Fibroblast of the aortic adventitia (primary cell): ENCODE data around the gene TMTC1. TPM values are rescaled to one million over a fixed set of nuclear protein-coding genes. Genes with fewer than 3 reads are reported as not detected.

Source experiments
- DNase-seq: peaks from one replicate; pipeline ENCODE4 v3.0.0-alpha.2; 2010; ENCODE audit warnings: low read depth
- H3K4me3 ChIP-seq: 2 replicates; pipeline ENCODE4 v1.5.1; 2011; ENCODE audit warnings: low read depth, mild to moderate bottlenecking, control low read depth, low read length, moderate library complexity
- total RNA-seq: library from RNA; depleted of rRNA; stranded (reverse); fragments of >200 nt; gene quantifications from 2 replicates; pipeline ENCODE4 v1.2.3, GENCODE V29; 2012; ENCODE audit warnings: low replicate concordance
- TF ChIP-seq, protein P1 (sequence below): IDR thresholded peaks from 2 replicates; pipeline ENCODE4 v1.5.1; 2011; ENCODE audit warnings: mild to moderate bottlenecking, low read length, control low read depth, inconsistent platforms; ENCODE audit not compliant: insufficient read depth

Gene TMTC1
- total RNA-seq, 1 donor, result 54.9 TPM

DNA sequence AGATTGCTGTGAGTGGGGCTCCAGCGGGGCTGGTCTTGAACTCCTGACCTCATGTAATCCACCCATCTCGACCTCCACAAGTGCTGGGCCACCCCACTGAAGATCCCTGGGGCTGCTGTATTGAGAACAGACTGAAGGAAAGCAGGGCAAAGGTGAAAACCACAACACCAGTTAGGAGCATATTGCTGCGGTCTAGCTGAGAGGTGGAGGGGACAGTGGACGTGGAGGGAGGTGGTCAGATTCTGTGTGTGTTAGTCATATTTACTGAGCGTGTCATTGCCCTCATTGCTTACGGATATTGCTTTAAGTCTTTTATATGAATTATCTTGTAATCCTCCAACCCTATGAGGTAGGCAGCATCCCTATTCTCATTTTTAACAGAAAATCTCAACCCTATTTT, 217.3 kb downstream of the TMTC1 start:
- no peak overlapping the region for H3K4me3 ChIP-seq
- TF ChIP-seq, protein P1, sequence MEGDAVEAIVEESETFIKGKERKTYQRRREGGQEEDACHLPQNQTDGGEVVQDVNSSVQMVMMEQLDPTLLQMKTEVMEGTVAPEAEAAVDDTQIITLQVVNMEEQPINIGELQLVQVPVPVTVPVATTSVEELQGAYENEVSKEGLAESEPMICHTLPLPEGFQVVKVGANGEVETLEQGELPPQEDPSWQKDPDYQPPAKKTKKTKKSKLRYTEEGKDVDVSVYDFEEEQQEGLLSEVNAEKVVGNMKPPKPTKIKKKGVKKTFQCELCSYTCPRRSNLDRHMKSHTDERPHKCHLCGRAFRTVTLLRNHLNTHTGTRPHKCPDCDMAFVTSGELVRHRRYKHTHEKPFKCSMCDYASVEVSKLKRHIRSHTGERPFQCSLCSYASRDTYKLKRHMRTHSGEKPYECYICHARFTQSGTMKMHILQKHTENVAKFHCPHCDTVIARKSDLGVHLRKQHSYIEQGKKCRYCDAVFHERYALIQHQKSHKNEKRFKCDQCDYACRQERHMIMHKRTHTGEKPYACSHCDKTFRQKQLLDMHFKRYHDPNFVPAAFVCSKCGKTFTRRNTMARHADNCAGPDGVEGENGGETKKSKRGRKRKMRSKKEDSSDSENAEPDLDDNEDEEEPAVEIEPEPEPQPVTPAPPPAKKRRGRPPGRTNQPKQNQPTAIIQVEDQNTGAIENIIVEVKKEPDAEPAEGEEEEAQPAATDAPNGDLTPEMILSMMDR, result no peak
- no peak for DNase-seq

- no peak overlapping the region for H3K4me3 ChIP-seq
- TF ChIP-seq, protein P1, result no peak
- no peak for DNase-seq
Measured at GRCh38 chr12:29565727-29566126, 218.0 kb downstream of the TMTC1 start.

GRCh38 chr12:29564925-29565324, 218.8 kb downstream of the TMTC1 start:
- no peak overlapping the region for H3K4me3 ChIP-seq
- TF ChIP-seq, protein P1, result no peak
- no peak for DNase-seq

- H3K4me3 ChIP-seq, result no peak overlapping the region
- no peak for DNase-seq
- TF ChIP-seq, protein P1, result no peak
Measured at GRCh38 chr12:29563636-29564035, 220.1 kb downstream of the TMTC1 start.

- TF ChIP-seq, protein P1, result no peak
- DNase-seq, result no peak
- no peak overlapping the region for H3K4me3 ChIP-seq
Measured at GRCh38 chr12:29563071-29563470, 220.7 kb downstream of the TMTC1 start.

DNA sequence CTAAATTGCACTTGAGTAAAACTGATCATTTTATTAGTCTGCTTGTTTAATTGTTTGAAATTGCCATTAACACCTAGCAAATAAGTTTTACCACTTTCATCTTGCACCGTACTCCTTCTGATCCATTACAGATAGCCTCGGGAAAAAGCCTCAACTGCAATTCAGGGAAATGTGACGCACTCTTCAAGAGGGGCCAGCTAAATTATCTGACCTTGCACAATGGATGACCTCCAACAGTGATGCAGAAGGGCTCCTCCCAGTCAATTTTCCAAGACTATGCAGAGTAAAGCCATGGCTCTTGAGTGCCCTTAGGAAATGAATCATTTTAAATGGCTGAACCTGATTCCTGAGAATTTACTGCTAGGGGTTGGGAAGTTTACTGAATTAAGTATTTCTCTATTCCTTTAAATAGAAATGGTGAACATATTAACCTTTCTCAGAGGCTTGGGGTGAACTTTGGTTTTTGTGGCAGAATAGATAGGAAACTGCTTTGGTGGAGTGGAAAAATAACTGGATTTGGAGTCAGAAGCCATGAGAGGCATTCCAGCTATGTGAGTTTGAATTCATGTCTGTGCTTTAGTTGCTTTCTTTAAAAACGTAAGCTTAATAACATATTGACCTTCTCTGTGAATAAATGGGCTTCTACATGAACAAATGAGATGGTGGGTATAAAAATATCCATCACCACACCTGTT, 221.5 kb downstream of the TMTC1 start:
- peak; percentile 94 for DNase-seq
- H3K4me3 ChIP-seq, result no peak overlapping the region
- TF ChIP-seq, protein P1, result no peak

DNA sequence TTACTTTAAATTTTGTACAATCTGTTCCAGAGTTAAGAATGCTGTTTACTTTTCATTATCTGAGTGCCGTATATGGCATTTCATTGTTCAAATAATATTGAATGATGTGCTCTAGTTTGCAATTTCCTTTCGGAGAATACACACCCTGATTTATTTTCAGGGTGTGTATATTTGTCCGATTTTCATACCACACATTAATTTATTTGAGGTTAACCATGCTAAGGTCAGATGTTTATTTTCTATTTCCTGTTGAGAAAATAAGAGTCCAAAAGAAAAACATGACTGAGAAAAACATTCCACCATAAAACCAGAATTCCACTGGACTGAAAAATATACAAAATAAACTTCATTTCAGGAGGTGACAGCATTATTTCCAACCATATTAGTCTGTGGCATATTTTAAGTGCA, 222.1 kb downstream of the TMTC1 start:
- TF ChIP-seq, protein P1, result no peak
- DNase-seq, result no peak
- H3K4me3 ChIP-seq, result no peak overlapping the region
